Keratinocyte (primary cell): ENCODE results near the gene AP4S1. TPM values are rescaled to one million over a fixed set of nuclear protein-coding genes. Genes with fewer than 3 reads are reported as not detected.

Experiments used
- DNase-seq: peaks from one replicate; pipeline ENCODE4 v3.0.0-alpha.2; 2011; ENCODE audit warnings: low read depth, missing footprints, low spot score
- FAIRE-seq: peaks from 2 replicates; lab custom pipeline; 2011; peaks lifted over from hg19 to GRCh38; lab: Jason Lieb, UNC
- H2AFZ ChIP-seq: 2 replicates; pipeline ENCODE4 v1.6.0; 2012; ENCODE audit warnings: low read length, control low read depth, inconsistent platforms; ENCODE audit not compliant: control insufficient read depth
- H3K27ac ChIP-seq: 2 replicates; pipeline ENCODE4 v1.5.1; 2011; ENCODE audit warnings: low read length; ENCODE audit not compliant: control insufficient read depth, insufficient read depth
- H3K27me3 ChIP-seq: 3 replicates; pipeline ENCODE4 v1.6.0; 2011; ENCODE audit warnings: low read length; ENCODE audit not compliant: control insufficient read depth, insufficient read depth; ENCODE audit errors: extremely low read depth
- H3K36me3 ChIP-seq, 2 experiments: 2 replicates in 1 of 2; 3 replicates in 1 of 2; pipeline ENCODE4 v1.5.1; 2011; ENCODE audit warnings: low read length in 2 of 2, mild to moderate bottlenecking in 1 of 2; ENCODE audit not compliant: control insufficient read depth in 2 of 2, insufficient read depth in 2 of 2; ENCODE audit errors: extremely low read depth in 1 of 2
- H3K4me1 ChIP-seq: 3 replicates; pipeline ENCODE4 v1.5.1; 2011; ENCODE audit warnings: low read length; ENCODE audit not compliant: control insufficient read depth, insufficient read depth; ENCODE audit errors: extremely low read depth
- H3K4me2 ChIP-seq: 3 replicates; pipeline ENCODE4 v1.6.0; 2011; ENCODE audit warnings: low read depth, low read length; ENCODE audit not compliant: control insufficient read depth, insufficient read depth; ENCODE audit errors: extremely low read depth
- H3K4me3 ChIP-seq, 3 experiments: fragments of 200-600 bp in 1 of 3; sonication (generic) in 1 of 3; 2 replicates in 2 of 3; 3 replicates in 1 of 3; pipeline ENCODE4 v1.5.1; 2011 to 2016; ENCODE audit warnings: low read length in 3 of 3, mild to moderate bottlenecking in 3 of 3, control low read depth in 2 of 3, inconsistent platforms in 1 of 3, low read depth in 1 of 3, mixed read lengths in 1 of 3, mixed run types in 1 of 3, moderate library complexity in 1 of 3; ENCODE audit not compliant: control insufficient read depth in 2 of 3, insufficient read depth in 2 of 3; ENCODE audit errors: extremely low read depth in 1 of 3
- H3K79me2 ChIP-seq: 2 replicates; pipeline ENCODE4 v1.6.0; 2012; ENCODE audit warnings: low read length; ENCODE audit not compliant: control insufficient read depth, insufficient read depth
- H3K9ac ChIP-seq: 3 replicates; pipeline ENCODE4 v1.6.0; 2011; ENCODE audit warnings: low read length; ENCODE audit not compliant: control insufficient read depth, insufficient read depth; ENCODE audit errors: extremely low read depth
- H3K9me1 ChIP-seq: 3 replicates; pipeline ENCODE4 v1.6.0; 2011; ENCODE audit warnings: low read length; ENCODE audit not compliant: control insufficient read depth, insufficient read depth; ENCODE audit errors: extremely low read depth
- H3K9me3 ChIP-seq: 2 replicates; pipeline ENCODE4 v1.5.1; 2012; ENCODE audit warnings: low read depth, low read length; ENCODE audit not compliant: control insufficient read depth
- H4K20me1 ChIP-seq: 3 replicates; pipeline ENCODE4 v1.6.0; 2011; ENCODE audit warnings: low read length; ENCODE audit not compliant: control insufficient read depth, insufficient read depth; ENCODE audit errors: extremely low read depth
- CTCF ChIP-seq, 3 experiments: IDR thresholded peaks in 1 of 3; conservative IDR thresholded peaks in 1 of 3; optimal IDR thresholded peaks in 1 of 3; 2 replicates in 2 of 3; 3 replicates in 1 of 3; pipeline versions ENCODE3 to v1.5.1; 2011; ENCODE audit warnings: low read length in 3 of 3, mild to moderate bottlenecking in 3 of 3, moderate library complexity in 2 of 3, control low read depth in 1 of 3, inconsistent platforms in 1 of 3; ENCODE audit not compliant: insufficient read depth in 2 of 3; ENCODE audit errors: extremely low read depth in 1 of 3
- EZH2 ChIP-seq: IDR thresholded peaks from one replicate; pipeline ENCODE4 v1.6.1; 2012; ENCODE audit warnings: inconsistent platforms, mild to moderate bottlenecking, low read length, moderate library complexity
- dilution Hi-C: fragments of 300-500 bp; cut with MboI; formaldehyde crosslinking; loops from one replicate; pipeline ENCODE4 v1.7.0; 2020; ENCODE audit warnings: low sequenced_read_pairs; ENCODE audit not compliant: extremely low pct_ligation_motif_present
- polyA plus RNA-seq, 5 experiments: library from polyadenylated mRNA; depleted of rRNA in 3 of 5; stranded (reverse) in 3 of 5; stranded (forward) in 1 of 5; unstranded in 1 of 5; fragments of >200 nt; gene quantifications; 1 replicate in 1 of 5; 2 replicates in 3 of 5; 3 replicates in 1 of 5; pipeline versions ENCODE4 v1.2.1 to v1.2.3, GENCODE V29; 2011 to 2012; ENCODE audit warnings: missing spikeins in 2 of 5, low read depth in 1 of 5, low replicate concordance in 1 of 5

The AP4S1 gene
- polyA plus RNA-seq, 1 donor (not counting 4 experiments of a cell fraction or from before 2014, with no cell fraction given): 6.2 TPM

DNA sequence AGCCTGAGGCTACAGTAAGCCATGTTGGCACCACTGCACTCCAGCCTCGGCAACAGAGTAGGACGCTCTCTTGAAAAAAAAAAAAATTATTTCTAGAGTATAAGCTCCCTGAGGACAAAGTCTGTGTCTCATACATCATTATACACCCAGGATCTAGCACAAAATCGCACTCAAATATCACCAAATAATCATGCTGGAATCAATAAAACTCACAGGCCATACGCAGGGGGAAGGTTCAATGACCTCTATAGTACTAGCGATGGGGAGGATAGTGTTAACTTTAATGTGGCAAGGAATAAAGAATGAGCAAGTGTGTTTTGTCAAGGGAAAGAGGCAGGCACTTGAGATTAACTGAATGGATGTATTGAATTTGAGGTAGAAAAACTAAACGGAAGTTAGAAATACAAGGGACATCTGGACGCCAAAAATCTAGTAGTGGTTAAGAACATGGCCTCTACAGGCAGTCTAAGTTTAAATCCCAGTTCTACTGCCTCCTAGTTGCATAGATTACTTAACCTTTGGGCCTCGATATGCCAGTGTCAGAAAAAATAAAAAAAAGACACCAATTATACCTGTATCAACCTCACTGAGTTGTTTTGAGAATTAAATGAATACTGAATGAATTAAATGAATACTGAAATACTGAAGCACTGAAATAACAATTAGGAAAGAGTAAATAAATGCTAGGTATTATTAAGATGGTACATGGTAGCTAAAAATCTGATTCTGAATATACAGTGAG is 4.4 kb upstream of the AP4S1 start:
- H3K4me3 ChIP-seq: no peak overlapping the region
- no peaks in the 10 kb centered on the region for H3K9me1 ChIP-seq
- H2AFZ ChIP-seq: no peak overlapping the region
- DNase-seq: no peak
- TF ChIP-seq EZH2 (no peak), CTCF (optimal IDR thresholded peaks at IDR 0.05 in 1 of 3, IDR thresholded peaks at IDR 0.05 in 1 of 3, conservative IDR thresholded peaks at IDR 0.05 in 1 of 3; ENCODE audit: extremely low read depth in 1 of 3, insufficient read depth in 2 of 3, low read length in 3 of 3) (no peak)
- H3K4me1 ChIP-seq: no peaks in the 10 kb centered on the region
- no peak overlapping the region for H3K27ac ChIP-seq
- dilution Hi-C loops: no loop called here
- peaks cover 4 to 23% of the 10 kb centered on the region in 2 experiments for H3K36me3 ChIP-seq
- no peak overlapping the region for H3K9ac ChIP-seq
- no peak for FAIRE-seq
- H4K20me1 ChIP-seq: peaks cover 10% of the 10 kb centered on the region
- H3K4me2 ChIP-seq: no peak overlapping the region
- H3K79me2 ChIP-seq: peaks cover 98% of the 10 kb centered on the region
- no peaks in the 10 kb centered on the region for H3K27me3 ChIP-seq
- no peaks in the 10 kb centered on the region for H3K9me3 ChIP-seq

GRCh38 chr14:31021576-31021949 is 3.9 kb upstream of the AP4S1 start:
- H3K79me2 ChIP-seq: peaks cover 94% of the 10 kb centered on the region
- H3K4me3 ChIP-seq: no peak overlapping the region
- H3K9ac ChIP-seq: no peak overlapping the region
- no peak overlapping the region for H3K4me2 ChIP-seq
- peaks cover 10% of the 10 kb centered on the region for H4K20me1 ChIP-seq
- DNase-seq (no peak), FAIRE-seq (no peak)
- H3K9me1 ChIP-seq: no peaks in the 10 kb centered on the region
- no peak overlapping the region for H3K27ac ChIP-seq
- dilution Hi-C loops: no loop called here
- peaks cover 3 to 23% of the 10 kb centered on the region in 2 experiments for H3K36me3 ChIP-seq
- TF ChIP-seq CTCF (optimal IDR thresholded peaks at IDR 0.05 in 1 of 3, IDR thresholded peaks at IDR 0.05 in 1 of 3, conservative IDR thresholded peaks at IDR 0.05 in 1 of 3; ENCODE audit: extremely low read depth in 1 of 3, insufficient read depth in 2 of 3, low read length in 3 of 3) (no peak), EZH2 (no peak)
- no peak overlapping the region for H2AFZ ChIP-seq
- H3K9me3 ChIP-seq: no peaks in the 10 kb centered on the region
- H3K27me3 ChIP-seq: no peaks in the 10 kb centered on the region
- H3K4me1 ChIP-seq: no peaks in the 10 kb centered on the region
